HG03045 (cell line): ENCODE results near the gene CD1C.
"Not testable (repeated sequence)": the region's sequence is repeated elsewhere in the genome, so short reads cannot be mapped to it uniquely, and the experiment has no call there.

Experiments
- ATAC-seq: cut with Tn5 transposase; IDR thresholded peaks from one replicate; pipeline ENCODE4 v1.9.1; 2021; ENCODE audit warnings: mild to moderate bottlenecking, moderate library complexity; ENCODE audit not compliant: unreplicated experiment

CD1C gene

DNA sequence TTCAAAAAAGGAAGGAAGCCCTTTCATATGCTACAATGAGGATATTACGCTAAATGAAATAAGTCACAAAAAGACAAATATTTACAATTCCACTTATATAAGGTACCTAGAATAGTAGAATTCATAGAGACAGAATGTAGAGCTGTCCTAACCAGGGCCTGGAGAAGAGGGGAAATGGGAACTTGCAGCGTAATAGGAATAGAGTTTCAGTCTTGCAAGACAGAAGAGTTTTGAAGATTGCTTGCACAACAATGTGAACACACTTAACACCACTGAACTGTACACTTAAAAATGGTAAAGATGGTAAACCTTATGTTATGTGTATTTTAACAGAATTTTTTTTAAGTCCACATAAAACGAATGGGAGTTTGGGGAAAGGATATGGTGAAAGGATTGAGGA is 38.7 kb downstream of the CD1C start:
- ATAC-seq, result no peak

DNA sequence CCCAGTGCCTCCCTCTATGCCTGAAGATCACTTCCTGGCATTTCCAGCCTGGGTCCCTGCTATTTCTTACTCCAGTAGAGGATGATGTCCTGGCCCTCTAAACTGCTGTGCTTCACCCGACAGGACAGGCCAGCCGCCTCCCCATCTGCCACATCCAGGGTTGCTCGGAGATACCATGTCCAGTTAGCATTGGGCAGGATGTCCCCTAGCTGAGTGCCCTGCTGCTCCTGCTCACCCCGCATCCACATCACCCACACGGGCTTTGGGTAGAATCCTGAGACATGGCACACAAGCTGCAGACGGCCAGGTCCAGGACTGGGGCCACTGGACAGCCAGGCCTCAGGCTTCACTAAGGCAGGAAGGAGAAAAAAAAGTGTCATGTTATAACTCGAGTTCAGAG is 39.6 kb downstream of the CD1C start:
- no peak for ATAC-seq

DNA sequence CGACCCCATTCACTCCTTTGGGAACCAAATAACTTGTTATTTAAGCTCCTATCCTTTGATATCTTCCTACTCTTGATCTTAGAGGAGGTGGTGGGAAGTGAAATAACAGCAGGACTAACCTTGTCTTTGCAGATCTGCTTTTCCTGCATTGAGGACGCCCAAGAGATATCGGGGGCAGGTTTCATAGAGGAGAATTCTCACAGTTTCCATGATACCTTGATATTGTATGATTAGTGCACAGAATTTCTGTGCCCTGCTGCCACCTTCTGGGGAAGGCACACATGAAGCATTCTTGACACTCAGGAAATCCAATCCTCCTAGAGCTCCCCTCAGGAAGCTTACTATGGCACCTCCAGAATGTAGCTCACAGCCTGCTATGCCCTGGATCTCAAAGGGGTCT is 40.0 kb downstream of the CD1C start:
- no peak for ATAC-seq

DNA sequence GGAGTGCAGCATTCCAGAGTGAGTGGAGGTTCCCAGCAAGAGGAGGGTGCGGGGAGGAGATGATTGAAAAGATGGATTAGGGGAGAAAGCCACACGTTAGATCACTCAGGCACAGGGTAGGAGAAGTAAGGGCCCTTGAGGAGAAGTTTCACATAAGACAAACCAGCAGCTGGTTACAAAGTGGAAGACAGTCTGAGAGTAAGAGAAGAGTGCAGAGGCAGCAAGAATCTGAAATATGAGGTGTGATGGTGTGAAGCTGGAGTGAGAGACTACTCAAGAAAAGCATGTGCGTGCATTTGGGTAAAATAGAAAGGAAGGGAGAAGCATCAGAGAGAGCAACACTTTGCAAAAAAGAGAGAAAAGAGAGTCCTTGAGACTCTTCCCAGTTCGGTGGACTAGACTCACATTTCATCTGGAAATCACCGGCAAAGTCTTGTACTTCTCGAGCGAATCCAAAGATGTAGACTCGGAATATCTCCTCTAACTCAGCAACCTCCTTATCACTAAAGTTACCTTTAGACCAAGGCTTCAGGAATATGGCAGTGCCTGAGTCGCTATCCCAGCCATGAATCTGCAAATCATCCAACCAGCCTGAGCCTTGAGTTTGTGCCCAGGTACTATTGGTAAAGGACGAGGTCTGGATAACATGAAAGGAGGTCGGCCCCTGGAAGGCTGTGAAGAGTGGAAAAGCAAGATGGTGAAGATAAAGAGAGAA is 40.8 kb downstream of the CD1C start:
- no peak for ATAC-seq

DNA sequence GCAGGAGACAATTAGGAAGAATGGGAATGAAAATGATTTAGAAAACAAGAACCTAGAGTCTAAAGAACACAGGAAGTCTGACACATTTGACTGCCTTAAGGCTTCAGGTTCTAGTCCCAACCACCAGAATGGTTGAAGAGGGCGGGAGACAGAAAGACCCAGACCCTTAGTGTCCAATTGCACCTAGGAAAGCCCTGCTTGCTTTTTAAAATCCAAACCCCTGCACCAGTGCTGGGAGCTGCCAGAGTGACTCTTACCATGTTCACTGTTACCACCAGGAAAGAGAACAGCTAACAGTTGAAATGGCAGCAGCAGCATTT is 41.3 kb downstream of the CD1C start:
- no peak for ATAC-seq

DNA sequence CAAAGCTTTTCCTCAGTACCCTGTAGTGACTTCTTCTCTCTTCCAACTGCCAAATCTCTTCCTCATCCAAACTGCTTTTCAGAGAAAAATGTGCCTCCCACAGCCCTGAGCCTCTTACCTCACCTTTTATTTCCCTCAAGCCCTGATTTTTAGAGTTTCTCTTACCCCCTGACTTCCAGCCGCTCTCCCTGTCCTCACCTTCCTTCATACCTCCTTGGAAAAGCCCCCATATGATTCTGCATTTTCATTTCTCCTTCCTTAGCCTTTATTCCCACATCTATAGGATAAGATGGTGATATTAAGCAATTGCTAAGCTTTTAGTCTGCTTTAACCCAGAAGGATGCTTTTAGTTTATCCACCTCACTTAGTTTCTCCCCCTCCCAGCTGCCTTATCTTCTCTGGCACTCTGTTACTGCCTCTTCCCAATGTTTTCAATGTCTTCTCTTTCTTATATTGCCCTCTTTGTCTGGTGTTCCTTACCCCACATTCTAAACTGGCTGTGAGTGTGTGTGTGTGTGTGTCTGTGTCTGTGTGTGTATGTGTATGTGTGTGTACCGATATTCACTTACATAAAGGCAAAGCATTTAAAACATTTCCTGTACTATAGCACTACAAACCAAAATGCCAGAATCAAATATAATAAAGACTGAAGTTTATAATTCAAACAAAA is 41.9 kb downstream of the CD1C start, which contains the start of gene CD1B:
Gene CD1B (minus strand): TSS at position 51 of the 670 bp plus-strand sequence. CDS start 108 bp downstream, outside the sequence.
- no peak for ATAC-seq

DNA sequence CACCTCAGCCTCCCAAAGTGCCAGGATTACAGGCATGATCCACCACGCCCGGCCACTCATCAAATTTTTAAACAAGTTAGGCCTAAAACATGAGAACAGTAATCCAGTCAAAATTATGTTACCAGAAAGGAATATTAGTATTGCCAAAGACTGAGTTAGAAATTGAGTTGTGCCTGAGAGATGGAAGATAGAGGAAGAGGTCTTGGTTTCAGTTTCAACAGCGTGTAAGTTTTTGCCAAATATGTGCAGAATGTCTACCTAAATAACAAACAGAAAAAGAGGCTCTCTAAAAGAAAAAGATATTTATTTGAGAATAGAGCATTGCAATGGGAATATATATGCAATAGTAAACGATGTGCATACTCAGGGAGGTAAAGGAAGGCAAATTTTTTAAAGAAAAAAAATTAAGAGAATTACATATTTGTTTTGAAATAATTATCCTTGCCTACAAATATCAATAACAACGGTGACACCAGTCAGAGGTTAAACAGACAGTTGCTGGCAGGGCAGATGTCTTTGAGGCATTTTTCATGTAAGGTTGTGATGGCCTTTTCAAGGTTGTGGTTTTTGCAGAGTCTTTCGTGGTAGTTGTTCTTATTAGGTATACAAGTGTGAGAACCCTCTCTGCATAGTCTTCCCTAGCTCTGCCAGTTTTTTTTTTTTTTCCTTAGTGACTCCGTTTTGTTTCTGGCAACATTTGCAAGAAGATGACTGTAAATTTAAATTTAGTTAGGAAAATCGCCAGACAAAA is 43.9 kb downstream of the CD1C start:
- ATAC-seq, result no peak

DNA sequence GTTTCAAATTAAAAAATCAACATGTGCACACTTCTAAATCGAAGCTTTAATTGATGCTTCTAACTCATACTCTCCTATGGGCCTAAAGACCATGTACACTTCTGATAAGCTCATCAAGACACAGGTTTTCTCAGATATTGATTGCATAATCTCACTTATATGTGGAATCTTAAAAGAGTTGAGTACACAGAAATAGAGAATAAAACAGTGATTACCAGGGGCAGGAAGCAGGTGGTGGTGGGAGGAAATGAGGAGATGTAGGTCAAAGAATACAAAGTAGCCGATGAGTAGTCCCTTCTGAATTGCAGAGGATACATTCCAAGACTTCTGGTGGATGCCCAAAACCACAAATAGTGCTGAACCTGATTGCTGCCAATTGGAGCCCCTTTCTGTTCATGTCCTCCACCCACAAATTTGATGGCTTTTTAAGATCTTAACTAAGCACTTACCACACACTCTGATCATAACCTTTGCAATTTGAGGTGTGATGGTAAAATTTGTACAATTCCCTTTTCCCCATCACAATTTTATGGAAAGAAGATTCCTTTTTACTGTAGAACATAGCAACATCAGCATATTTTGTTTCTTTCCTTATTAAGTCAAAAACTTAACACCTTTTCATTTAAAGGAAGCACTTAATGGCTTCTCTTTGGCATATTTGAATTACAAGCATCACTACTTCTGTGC is 44.9 kb downstream of the CD1C start:
- no peak for ATAC-seq

DNA sequence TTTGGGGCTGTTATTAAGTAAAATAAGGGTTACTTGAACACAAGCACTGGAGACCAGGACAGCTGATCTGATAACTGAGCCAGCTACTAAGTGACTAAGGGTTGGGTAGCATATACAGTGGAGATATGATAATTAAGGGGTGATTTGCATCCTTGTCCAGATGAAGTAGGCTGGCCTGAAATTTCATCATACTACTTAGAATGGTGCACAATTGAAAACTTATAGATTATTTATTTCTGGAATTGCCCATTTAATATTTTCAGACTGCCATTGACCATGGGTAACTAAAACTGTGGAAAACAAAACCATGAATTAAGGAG is 45.5 kb downstream of the CD1C start:
- ATAC-seq, result no peak

DNA sequence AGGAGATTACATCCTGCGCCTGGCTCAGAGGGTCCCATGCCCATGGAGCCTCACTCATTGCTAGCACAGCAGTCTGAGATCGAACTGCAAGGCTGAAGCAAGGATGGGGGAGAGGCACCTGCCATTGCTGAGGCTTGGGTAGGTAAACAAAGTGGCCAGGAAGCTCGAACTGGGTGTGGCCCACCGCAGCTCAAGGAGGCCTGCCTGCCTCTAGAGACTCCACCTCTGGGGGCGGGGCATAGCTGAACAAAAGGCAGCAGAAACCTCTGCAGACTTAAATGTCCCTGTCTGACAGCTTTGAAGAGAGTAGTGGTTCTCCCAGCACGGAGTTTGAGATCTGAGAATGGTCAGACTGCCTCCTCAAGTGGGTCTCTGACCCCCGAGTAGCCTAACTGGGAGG is 46.7 kb downstream of the CD1C start:
- not testable (repeated sequence) for ATAC-seq
